Activated CD4-positive, CD25-positive, alpha-beta regulatory T cell (primary cell): Measurements from ENCODE around the gene GBGT1.
"Not testable (repeated sequence)": the region's sequence is repeated elsewhere in the genome, so short reads cannot be mapped to it uniquely, and the experiment has no call there.

ENCODE experiments used
- DNase-seq, 4 experiments: peaks; one replicate each; lab custom pipeline; 2025; lab: John Stamatoyannopoulos, UW

The GBGT1 gene

DNA sequence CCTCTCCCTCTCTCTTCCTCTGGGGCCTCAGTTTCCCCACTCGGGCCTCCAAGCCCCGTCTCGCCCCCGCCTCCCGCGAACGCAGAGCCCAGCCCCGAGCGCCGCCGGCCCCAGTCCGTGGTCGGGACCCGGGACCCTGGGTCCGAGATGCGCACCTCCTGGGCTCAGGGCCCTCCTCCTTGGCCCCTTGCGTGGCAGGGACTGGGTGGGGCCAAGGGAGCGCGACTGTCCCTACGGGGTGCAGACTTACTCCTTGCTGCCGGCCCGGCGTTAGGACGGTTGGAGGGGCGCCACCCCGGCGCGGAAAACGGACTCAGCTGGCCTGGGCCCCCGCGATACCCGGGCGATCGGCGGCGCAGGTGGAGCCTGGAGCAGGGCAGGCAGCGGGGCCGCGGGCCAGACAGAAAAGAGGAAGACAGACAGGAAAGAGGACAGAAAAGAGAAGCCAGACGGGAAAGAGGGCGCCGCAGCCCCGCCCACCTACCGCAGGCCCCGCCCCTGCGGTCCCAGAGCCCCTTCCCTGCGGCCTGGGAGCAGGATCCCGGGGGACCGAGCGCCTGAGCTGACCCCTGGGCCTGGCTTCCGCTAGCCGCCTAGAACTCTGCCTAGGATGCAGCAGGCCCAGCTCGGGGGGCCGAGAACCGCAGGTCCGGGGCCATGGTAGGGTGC is at the start of gene GBGT1:
Gene GBGT1 (minus strand): TSS at position 411 of the 669 bp plus-strand sequence. CDS start 1,502 bp downstream, outside the sequence.
- no peak for DNase-seq

DNA sequence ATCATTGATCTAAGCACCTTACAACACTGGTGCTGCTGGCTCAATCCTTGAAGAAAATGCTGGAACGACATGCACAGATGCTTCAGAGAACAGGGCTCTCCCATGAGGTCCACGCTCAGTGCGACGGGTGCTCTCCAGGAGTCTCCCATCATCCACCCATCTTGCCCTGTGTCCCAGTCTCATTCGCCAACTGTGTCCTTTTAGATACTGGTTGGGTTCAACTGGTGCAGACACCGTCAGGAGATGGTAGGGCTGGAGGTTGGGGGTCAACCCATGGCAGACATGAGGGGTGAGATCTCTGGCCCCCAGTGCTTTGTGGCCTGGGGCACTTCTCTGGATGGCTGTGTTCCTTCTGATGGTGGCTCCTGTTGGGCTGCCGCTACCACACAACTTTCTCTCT is 46.9 kb upstream of the GBGT1 start:
- no peak for DNase-seq

DNA sequence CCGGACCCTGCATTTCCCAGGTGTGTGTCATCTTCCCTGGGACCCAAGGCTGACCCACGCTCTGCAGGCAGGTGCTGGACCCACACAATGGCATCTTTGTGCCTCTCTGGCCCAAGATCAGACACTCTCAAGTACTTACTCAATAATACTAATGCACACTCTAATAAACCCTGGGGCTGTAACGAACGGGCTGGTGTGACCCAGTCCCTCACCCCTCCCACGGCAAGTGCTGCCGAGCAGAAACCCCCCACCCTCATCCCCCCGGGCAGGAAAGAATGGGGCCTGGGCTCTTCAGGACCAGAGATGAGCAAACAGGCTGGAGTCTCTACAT is 46.5 kb upstream of the GBGT1 start:
- no peak for DNase-seq

DNA sequence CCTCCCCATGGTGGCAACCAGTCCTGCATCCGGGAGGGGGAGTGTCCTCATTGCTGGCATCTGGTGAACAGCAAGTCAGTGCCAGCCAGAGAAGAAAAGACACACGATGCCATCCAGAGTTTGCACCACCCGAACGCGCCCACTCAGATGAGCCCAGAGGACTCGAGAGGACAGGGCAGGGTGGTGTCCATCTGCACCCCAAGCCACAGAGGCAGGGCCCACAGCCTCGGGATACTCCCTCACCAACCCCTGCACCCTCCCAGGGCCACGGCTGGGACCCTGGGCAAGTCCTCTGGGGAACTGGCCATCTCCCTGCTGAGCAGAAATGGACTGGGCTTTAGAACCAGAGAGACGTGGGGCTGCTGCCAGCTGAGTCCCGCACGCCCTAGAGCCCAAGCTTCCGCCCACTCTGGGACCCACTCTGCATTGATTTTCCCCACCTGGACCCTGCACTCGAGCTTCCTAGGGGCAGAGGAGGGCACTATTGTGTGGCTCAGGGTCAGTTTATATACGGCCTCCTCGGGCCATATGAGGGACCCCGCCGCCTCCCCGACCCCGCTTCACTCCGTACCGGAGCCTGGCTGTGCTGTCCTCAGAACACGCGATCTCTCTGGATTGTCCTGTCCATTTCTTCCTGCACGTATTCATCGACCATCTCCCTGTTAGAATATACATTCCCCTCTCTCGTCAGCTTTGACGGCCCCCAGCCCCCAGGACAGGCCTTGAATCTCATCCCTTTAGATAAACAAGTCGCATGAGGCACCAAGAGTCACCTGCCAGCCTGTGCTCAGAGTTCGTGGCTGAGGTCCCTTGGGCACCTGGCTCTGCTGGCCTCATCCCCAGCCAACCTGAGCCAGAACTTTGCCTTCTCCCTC is 45.9 kb upstream of the GBGT1 start:
- DNase-seq, result not testable (repeated sequence)

DNA sequence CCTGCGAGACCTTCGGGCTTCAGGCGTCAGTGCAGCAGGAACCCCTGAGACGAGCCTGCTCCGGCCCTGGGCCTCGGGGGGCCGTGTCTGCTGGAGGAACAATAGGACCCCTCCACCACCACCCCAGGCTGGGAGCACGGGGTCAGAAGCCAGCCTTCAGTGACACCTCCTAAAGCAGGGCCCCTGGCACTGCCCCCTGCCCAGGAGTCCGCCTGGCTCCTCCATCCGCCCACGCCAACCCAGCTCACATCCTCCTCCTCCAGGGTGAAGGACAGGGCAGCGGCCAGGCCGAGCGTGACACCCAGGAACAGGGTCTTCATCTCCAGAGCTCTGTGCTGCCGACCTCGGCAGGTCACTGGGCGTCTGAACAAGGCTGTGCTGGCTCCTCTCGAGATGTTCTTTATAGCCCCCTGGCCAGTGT is 45.2 kb upstream of the GBGT1 start, which contains the start of gene OBP2B:
Gene OBP2B (minus strand): TSS at position 371 of the 421 bp plus-strand sequence. CDS start 51 bp downstream, at position 320.
- DNase-seq, result not testable (repeated sequence)

DNA sequence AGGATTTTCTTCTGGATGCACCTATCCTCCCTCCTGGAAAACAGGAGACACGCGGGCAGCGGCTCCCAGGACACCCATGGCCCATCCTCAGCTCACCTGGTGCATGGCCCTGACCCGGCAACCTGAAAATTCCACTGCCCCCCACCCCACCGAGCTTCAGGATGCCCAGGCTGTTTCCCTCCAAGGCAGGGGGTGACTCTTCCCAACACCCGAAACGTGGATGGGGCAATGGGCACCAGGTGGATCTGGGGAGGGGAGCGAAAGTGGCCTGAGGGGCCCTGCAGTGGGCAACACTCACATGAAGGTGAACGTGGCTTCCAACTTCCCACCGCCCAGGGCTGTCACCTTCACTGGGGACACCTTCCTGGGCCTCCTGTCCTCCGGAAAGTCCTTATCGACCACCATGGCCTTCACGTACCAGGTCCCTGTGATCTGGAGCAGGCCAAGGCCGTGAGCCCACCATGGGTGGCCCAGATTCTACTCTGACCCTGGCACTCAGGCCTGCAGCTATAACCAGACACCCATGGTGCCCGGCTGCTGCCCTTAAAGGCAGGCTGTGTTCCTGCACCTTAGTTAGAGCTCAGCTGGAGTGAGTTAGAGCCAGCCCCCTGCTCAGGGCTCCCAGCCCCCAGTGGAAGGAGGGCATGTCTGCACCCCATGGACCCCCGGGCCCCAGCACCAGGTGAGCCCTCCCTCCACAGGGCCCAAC is 44.6 kb upstream of the GBGT1 start:
- DNase-seq, result not testable (repeated sequence)

DNA sequence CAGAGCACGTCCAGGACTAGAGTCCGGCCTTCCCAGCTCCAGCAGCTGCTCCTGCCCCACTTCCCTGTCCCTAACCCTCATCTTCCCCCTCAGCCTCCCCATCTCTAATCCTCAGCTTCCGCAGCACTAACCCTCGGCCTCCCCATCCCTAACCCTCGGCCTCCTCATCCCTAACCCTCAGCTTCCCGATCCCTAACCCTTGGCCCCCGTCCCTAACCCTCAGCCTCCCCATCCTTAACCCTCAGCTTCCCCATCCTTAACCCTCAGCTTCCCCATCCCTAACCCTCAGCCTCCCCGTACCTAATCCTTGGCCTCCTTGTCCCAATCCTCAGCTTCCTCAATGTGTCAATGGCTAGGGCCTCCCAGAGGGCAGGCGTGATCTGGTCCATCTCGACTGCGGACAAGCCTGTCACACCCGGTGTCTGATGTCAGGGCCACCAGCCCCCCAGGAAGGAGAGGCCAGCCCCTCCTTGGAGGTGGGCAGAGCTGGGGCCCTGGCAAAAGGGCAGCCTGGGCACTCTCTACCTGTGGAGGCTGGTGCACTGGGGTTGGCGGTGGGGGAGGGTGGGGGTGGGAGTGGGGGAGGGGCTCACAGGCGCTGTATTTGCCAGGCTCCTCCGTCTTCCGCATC is 43.9 kb upstream of the GBGT1 start:
- no peak for DNase-seq

DNA sequence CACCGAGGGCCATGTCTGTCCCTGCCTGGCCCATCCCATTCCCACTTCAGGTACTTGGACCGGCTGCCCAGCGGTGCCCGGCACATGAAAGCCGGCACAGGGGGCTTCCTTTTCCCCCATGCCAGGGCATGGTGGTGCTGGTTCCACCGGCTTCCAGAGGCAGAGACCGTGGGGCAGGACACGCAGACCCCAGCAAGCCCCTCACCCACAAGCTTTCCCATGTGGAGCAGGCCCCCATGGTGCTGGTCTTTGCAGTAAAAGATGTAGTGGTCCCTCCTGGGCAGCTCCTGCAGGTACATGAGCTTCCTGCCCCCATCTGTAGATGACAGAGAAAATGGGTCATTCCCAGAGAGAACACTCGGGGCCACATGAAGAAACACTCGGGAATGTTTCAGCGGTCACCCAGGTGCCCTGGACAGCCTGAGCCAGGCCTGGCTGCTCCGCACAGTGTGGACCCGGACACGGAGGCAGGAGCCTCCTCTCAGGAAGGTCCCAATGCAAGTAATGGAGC is 43.4 kb upstream of the GBGT1 start:
- DNase-seq, result no peak

GRCh38 chr9:133205996-133206931 is 42.5 kb upstream of the GBGT1 start:
- DNase-seq, result no peak

GRCh38 chr9:133205481-133205887 is 41.8 kb upstream of the GBGT1 start:
- DNase-seq, result not testable (repeated sequence)

DNA sequence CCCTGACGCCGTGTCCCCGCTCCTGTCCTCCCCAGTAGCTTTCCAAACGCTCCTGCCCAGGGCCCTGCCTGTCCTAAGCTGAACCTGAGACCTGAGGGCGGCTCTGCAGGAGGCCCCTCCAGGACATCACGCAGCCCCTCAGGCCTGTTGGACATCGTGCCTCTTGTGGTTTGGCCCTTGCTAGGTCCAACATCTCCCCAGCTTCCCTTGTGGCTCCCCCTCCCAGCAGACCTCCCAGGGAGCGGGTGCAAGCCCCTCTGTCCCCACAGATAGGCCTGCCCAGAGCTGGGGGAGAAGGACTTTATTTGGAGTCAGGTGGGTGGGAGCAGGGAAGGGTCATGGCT is 41.3 kb upstream of the GBGT1 start:
- no peak for DNase-seq

DNA sequence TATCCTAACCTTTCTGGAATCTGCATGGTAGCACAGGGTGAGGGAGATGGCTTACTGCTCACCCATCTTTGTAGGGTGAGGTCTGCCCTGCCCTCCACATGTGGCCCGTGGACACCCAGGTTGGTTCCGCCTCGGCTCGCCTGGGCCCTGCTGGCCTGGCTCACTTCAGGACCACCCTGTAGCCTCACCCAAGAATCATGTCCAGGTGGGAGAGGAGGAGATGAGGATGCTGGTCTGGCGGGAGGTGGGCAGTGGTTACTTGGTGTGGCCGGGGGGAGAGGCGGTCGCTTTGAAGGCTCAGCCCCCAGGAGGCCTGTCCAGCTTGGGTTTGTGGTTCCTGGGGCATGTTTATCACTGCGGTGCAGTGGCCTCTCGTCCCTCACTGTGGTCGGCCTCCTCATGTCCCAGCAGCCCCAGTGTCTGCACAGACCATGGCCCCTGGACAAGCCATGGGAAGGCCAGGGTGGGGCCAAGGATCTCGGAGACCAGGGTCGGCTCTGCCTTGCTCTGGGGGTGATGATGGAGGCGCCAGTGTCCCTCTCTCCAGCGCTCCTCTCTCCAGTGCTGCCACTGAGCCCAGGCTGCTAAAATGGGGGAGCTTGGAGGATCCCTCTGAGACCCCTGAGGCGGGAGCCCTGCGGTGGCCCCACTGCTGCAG is 40.8 kb upstream of the GBGT1 start:
- DNase-seq, result no peak

DNA sequence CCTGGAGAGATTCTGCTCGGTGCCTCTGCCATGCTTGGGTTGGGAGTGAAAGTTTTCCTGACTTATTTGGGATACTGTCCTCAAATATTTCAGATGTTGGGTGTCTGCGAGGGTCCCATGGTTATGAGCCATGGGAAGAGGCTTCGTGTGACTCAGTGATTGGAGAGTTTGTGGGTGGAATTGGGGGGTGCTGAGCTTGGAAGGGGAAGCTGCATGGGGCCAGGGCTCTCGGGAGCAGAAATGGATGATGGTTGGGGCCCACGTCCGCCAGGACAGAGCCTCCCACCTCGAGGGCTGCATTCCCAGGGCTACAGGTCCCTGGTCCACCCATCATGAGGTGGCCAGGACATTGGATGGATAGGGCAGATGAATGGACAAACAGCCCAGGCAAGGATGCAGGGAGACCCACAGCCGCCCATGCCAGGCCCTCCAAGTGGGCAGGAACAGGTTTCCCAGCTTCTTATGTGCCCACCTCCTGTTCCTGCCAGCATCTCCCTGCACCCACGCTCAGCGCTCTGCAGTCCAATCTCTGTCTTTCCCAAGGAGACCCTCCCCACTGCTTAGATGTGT is 39.9 kb upstream of the GBGT1 start:
- no peak for DNase-seq

GRCh38 chr9:133202688-133203453 is 39.2 kb upstream of the GBGT1 start:
- DNase-seq, result no peak

GRCh38 chr9:133202145-133202513 is 38.4 kb upstream of the GBGT1 start:
- DNase-seq, result no peak

DNA sequence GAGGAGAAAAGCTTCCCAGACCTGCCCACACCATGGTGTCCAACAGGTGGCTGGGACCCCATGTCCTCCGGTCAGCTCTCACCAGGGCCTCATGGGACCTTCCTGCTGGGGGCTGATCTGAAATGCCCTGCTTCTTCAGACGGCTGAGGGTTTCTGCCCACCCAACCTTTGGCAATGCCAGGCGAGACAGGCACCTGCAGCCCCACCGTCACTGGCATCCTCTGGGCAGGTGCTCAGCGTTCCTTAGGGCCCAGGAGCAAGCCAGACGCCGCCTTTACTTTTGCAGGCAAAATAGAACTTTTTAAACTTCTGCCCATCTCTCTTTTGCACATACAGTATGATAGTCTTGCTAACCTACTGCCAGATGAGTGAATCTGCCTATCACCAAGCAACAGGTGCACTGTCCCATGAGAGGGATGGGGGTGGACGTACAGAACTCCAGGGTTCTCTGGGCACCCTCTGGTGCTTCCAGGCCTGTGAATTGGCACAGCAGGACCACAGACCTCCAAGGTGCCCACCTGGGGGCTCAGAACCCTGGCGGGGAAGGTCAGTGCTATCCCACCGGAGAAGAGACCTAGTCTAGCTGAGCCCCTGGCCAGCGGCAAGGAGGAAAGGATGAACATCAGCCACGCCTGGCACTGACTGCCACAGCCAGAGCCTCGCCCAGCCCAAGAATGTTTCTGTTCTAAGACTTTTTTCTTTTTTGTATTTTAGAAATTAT is 37.9 kb upstream of the GBGT1 start:
- DNase-seq, result no peak

- no peak for DNase-seq
Measured at GRCh38 chr9:133200631-133201030, 36.9 kb upstream of the GBGT1 start.

DNA sequence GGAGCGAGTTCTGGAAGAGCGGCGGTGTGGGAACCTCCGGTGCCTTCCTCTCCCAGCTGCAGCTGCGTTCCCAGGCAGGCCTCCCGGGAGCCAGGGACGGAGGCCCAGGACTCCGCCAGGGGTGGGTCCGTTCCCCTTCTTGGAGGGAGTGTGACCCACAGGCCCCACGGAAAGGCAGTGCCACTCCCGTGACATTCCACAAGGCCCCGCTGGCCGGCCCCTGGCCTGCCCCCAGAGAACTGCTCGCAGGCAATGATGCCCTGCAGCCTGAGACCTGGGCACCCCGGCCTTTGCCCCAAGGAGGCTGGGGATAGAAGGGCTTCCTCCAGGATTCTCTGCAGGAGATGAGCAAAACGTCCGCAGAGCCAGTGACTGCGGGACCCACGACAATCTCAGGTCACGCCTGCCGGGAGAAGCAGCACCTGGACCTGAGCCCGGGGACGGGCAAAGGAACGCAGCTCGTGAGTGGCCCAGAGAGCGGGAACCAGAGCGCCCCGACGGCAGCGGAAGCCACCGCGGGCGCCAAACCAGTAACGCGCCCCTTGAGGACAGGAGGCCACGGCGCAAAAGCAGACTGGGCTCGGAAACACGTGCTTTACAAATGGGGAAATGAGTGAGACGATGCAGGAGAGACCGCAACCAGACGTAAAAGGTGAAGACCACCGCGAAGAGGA is 36.1 kb upstream of the GBGT1 start:
- no peak for DNase-seq
